Sigmoid colon (tissue), 7 donors: ENCODE measurements around the gene PDXDC1. TPM values are rescaled to one million over a fixed set of nuclear protein-coding genes. Genes with fewer than 3 reads are reported as not detected.

Source experiments
- DNase-seq: peaks from one replicate; pipeline ENCODE4 v3.0.0-alpha.2; 2019
- H3K27ac ChIP-seq, 4 donors: fragments of 200-600 bp; sonication (generic); one replicate each; pipeline ENCODE4 v1.5.1; 2016 to 2019; ENCODE audit warnings: mild to moderate bottlenecking in 1 of 4
- H3K27me3 ChIP-seq, 3 donors: fragments of 200-600 bp; sonication (generic); one replicate each; pipeline ENCODE4 v1.5.1; 2019; ENCODE audit warnings: mild to moderate bottlenecking in 1 of 3
- H3K36me3 ChIP-seq, 4 donors: fragments of 200-600 bp; sonication (generic); one replicate each; pipeline ENCODE4 v1.5.1; 2016 to 2019
- H3K4me1 ChIP-seq, 4 donors: fragments of 200-600 bp; sonication (generic); one replicate each; pipeline ENCODE4 v1.5.1; 2017 to 2019
- H3K4me3 ChIP-seq, 4 donors: fragments of 200-600 bp; sonication (generic); one replicate each; pipeline ENCODE4 v1.5.1; 2017 to 2019; ENCODE audit warnings: mild to moderate bottlenecking in 2 of 4, moderate library complexity in 1 of 4
- H3K9me3 ChIP-seq, 4 donors: fragments of 200-600 bp in 3 of 4; sonication (generic) in 3 of 4; one replicate each; pipeline versions ENCODE4 v1.5.1 to v1.6.1; 2013 to 2019
- EP300 ChIP-seq, 4 donors: sonication (generic); formaldehyde crosslinking; IDR thresholded peaks; one replicate each; pipeline ENCODE4 v1.6.1; 2017; ENCODE audit warnings: antibody characterized with exemption in 4 of 4
- POLR2A ChIP-seq, 2 donors: fragments of 450-650 bp; IDR thresholded peaks; one replicate each; pipeline ENCODE4 v1.6.1; 2016; ENCODE audit warnings: antibody characterized with exemption in 2 of 2, mild to moderate bottlenecking in 2 of 2, moderate library complexity in 2 of 2
- POLR2AphosphoS5 ChIP-seq, 4 donors: sonication (generic); formaldehyde crosslinking; IDR thresholded peaks; one replicate each; pipeline ENCODE4 v1.6.1; 2017; ENCODE audit warnings: antibody characterized with exemption in 4 of 4
- WGBS, 2 donors: extraction: QIAGEN DNeasy Blood & Tissue Kit; methylation state at CpG; one replicate each; pipeline ENCODE4 v1.1.7; 2013; 5-methylcytosine and 5-hydroxymethylcytosine counted together
- intact Hi-C: fragments of 100-400 bp; cut with DNase I; formaldehyde crosslinking; loops from one replicate; pipeline ENCODE4 v1.15.1; 2023
- polyA plus RNA-seq, 3 donors: library from polyadenylated mRNA; stranded (reverse); fragments of 200-250 nt; gene quantifications; one replicate each; pipeline ENCODE4 v1.2.3, GENCODE V29; 2013
- total RNA-seq, 4 donors: library from RNA; depleted of rRNA; stranded (reverse); fragments of >200 nt; gene quantifications; one replicate each; pipeline ENCODE4 v1.1.0, GENCODE V29; 2016
- TF ChIP-seq, protein P1 (sequence below), 4 experiments: fragments of 450-650 bp in 3 of 4; fragments of 200-600 bp in 1 of 4; IDR thresholded peaks; one replicate each; pipeline ENCODE4 v1.5.1; 2016 to 2019; ENCODE audit warnings: antibody characterized with exemption in 4 of 4, mild to moderate bottlenecking in 3 of 4, moderate library complexity in 2 of 4
- donor health status: healthy with polysubstance abuse.
- donor health status: Bipolar disorder and iron deficiency.
- donor health status: healthy.

The PDXDC1 gene
- total and polyA plus RNA-seq, 7 donors = 46.4 to 112 (median 57.3) TPM

GRCh38 chr16:15053904-15054303, 79.1 kb downstream of the PDXDC1 start:
- intact Hi-C loops = no loop called here
- Histone ChIP-seq H3K27me3 (no peaks in the 10 kb centered on the region), H3K4me3 (no peak overlapping the region), H3K9me3 (no peaks in the 10 kb centered on the region), H3K4me1 (peaks cover 0 to 26% (median 14%) of the 10 kb centered on the region in 4 donors), H3K36me3 (peaks cover 0 to 5% (median 0%) of the 10 kb centered on the region in 4 donors), H3K27ac (peak overlapping the region in 1 of 4 donors; percentile 89)
- DNase-seq = no peak
- TF ChIP-seq EP300 (IDR thresholded peaks at IDR 0.05) (no peak), POLR2AphosphoS5 (IDR thresholded peaks at IDR 0.05) (no peak), POLR2A (IDR thresholded peaks at IDR 0.05) (no peak)
- TF ChIP-seq, protein P1, sequence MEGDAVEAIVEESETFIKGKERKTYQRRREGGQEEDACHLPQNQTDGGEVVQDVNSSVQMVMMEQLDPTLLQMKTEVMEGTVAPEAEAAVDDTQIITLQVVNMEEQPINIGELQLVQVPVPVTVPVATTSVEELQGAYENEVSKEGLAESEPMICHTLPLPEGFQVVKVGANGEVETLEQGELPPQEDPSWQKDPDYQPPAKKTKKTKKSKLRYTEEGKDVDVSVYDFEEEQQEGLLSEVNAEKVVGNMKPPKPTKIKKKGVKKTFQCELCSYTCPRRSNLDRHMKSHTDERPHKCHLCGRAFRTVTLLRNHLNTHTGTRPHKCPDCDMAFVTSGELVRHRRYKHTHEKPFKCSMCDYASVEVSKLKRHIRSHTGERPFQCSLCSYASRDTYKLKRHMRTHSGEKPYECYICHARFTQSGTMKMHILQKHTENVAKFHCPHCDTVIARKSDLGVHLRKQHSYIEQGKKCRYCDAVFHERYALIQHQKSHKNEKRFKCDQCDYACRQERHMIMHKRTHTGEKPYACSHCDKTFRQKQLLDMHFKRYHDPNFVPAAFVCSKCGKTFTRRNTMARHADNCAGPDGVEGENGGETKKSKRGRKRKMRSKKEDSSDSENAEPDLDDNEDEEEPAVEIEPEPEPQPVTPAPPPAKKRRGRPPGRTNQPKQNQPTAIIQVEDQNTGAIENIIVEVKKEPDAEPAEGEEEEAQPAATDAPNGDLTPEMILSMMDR (IDR thresholded peaks at IDR 0.05) = no peak
- WGBS, 2 donors = 89 to 90% methylated on average over 10 of the region's 10 CpGs

DNA sequence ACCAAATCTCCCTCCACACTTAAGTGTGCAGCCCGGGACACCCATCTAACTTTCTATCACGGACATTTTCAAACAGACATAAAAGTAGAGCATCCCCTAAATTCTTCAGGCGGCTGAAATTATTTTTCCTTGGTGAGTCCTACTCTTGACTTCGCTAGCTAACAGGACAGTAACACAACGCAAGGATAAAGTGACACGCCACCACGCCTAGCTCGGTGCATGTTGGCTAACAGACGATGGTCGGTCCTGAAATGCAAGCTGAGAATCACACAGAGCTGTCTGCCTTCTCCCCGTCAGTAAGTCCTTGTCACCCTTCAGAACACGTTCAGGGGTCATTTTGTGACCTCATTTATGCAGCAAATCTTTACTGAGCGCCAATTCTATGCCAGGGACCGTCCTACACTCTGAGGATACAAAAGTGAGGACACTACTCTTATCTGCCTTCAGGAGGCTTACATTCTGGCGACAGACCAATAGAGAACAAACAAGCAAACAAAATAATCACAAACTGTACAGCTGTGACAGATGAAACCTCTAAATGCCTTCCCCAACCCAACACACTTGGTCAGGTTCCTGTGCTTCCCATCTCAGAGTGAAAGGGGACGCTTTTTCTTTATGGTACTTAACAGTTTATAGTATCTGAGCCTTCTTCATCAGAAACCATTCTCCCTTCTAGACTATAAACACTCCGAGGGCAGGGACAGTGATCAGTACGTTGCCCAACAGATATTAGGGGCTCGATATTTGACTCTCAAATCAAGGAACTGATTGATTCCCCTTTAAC, 79.7 kb downstream of the PDXDC1 start:
- Histone ChIP-seq H3K4me3 (peak overlapping the region; percentile 83 to 98 (median 85)), H3K27me3 (no peaks in the 10 kb centered on the region), H3K27ac (peak overlapping the region; percentile 85 to 89 (median 88)), H3K9me3 (no peaks in the 10 kb centered on the region), H3K36me3 (peaks cover 0 to 11% (median 3%) of the 10 kb centered on the region in 4 donors), H3K4me1 (peaks cover 0 to 26% (median 14%) of the 10 kb centered on the region in 4 donors)
- WGBS, 2 donors = 74 to 85% methylated on average over 19 of the region's 19 CpGs
- intact Hi-C loops = no loop called here
- DNase-seq = no peak
- TF ChIP-seq POLR2A (IDR thresholded peaks at IDR 0.05) (no peak), POLR2AphosphoS5 (IDR thresholded peaks at IDR 0.05) (no peak), EP300 (IDR thresholded peaks at IDR 0.05) (no peak)
- TF ChIP-seq, protein P1 (IDR thresholded peaks at IDR 0.05) = no peak

GRCh38 chr16:15055141-15056053, 80.6 kb downstream of the PDXDC1 start:
- Histone ChIP-seq H3K36me3 (peaks cover 0 to 20% (median 3%) of the 10 kb centered on the region in 4 donors), H3K4me3 (peak overlapping the region; percentile 83 to 98 (median 85)), H3K27ac (peak overlapping the region; percentile 85 to 89 (median 88)), H3K27me3 (no peaks in the 10 kb centered on the region), H3K9me3 (no peaks in the 10 kb centered on the region), H3K4me1 (peaks cover 0 to 26% (median 14%) of the 10 kb centered on the region in 4 donors)
- 1 to 2% methylated on average over 81 of the region's 81 CpGs for WGBS, 2 donors
- TF ChIP-seq, protein P1 (IDR thresholded peaks at IDR 0.05) = no peak
- TF ChIP-seq POLR2AphosphoS5 (IDR thresholded peaks at IDR 0.05) = no peak
- no peak for TF ChIP-seq EP300 (IDR thresholded peaks at IDR 0.05)
- TF ChIP-seq POLR2A (IDR thresholded peaks at IDR 0.05) = no peak
- intact Hi-C loops = no loop called here
- DNase-seq = peak; percentile 82

DNA sequence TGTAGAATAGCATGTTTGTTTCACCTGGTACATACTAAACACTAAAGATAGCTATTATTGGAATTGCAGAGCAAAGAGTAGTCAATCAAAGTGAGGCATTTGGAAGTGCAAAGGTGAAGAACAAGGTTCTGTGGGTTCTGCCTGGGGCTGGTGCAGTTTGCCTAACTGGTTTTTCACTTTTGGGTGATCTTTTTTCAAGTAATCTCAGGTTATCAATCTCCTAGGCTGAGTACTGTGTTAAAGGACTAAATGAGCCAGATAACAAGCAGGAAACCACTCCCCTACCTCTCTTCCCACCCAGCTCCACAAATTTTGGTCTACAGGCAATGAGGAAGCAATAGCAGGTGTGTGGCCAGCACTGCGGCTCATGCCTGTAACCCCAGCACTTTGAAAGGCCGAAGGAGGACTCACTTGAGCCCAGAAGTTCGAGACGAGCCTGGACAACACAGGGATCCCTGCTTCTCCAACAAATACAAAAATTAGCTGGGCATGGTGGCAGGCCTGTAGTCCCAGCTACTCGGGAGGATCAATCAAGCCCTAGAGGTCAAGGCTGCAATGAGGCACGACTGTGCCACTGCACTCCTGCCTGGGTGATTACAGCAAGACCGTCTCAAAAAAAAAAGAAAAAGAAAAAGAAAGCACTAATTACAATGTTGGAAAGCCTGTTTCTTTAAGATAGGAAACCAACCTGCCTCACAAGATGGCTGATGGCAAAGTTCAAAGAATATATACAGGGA, 83.0 kb downstream of the PDXDC1 start:
- 16 to 68% methylated on average over 7 of the region's 7 CpGs for WGBS, 2 donors
- no peak for DNase-seq
- Histone ChIP-seq H3K9me3 (no peaks in the 10 kb centered on the region), H3K4me1 (peaks cover 0 to 25% (median 14%) of the 10 kb centered on the region in 4 donors), H3K4me3 (no peak overlapping the region), H3K36me3 (peaks cover 9 to 43% (median 14%) of the 10 kb centered on the region in 4 donors), H3K27me3 (no peaks in the 10 kb centered on the region), H3K27ac (no peak overlapping the region)
- intact Hi-C loops = no loop called here
- no peak for TF ChIP-seq POLR2AphosphoS5 (IDR thresholded peaks at IDR 0.05)
- TF ChIP-seq POLR2A (IDR thresholded peaks at IDR 0.05) = no peak
- no peak for TF ChIP-seq EP300 (IDR thresholded peaks at IDR 0.05)
